HT-29 (cell line): ENCODE data around the gene CARD14. TPM values are rescaled to one million over a fixed set of nuclear protein-coding genes. Genes with fewer than 3 reads are reported as not detected.
A peak's percentile ranks its signal among the peaks of the same experiment; 100 is the strongest.

Experiments
- DNase-seq: peaks from one replicate; pipeline ENCODE4 v3.0.0-alpha.2; 2015; ENCODE audit warnings: low spot score
- total RNA-seq: library from RNA; depleted of rRNA; stranded (reverse); fragments of >200 nt; shearing (Covaris generic); gene quantifications from 2 replicates; pipeline ENCODE4 v1.2.3, GENCODE V29; 2014; rRNA removed

The CARD14 gene
- 1.7 and 9.4 TPM in 2 replicates for total RNA-seq

DNA sequence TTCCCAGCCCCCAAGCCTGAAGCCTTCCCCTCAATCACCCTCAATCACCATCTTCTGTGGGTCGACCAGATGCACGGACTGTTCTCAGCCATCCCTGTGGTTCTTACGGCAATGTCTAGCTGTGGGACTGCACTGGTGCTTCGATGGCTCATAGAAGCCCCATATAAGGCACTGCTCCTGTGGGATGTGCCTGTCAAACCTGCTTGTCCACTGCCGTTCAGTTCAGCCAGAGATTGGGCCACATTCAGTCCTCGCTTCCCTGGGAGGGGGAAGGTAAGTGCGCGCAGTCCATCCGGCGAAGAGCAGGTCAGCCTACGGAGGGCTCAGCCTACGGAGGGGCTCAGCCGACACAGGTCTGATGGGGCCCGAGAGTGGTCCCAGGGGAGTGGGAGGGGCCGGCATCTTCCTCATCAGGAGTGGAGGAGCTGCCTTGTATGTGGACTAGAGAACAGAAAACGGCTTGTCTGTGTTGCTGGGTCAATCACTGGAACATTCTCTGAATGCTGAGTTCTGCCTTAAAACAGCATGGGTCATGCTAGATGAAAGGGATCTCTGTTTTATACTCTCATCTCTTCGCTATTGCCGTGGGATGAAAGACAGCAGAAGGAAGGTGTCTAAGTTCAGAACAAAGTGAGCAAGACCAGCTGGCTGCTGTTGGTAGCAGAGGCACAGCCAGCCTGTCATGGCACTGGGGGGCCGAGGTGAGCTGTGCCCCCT lies at the start of gene CARD14:
CARD14 (plus strand) TSS at position 247 of the 717 bp plus-strand sequence. CDS start 11,409 bp downstream, outside the sequence.
- peak; percentile 80 for DNase-seq

GRCh38 chr17:80122026-80122575 lies 47.7 kb upstream of the CARD14 start:
- no peak for DNase-seq

DNA sequence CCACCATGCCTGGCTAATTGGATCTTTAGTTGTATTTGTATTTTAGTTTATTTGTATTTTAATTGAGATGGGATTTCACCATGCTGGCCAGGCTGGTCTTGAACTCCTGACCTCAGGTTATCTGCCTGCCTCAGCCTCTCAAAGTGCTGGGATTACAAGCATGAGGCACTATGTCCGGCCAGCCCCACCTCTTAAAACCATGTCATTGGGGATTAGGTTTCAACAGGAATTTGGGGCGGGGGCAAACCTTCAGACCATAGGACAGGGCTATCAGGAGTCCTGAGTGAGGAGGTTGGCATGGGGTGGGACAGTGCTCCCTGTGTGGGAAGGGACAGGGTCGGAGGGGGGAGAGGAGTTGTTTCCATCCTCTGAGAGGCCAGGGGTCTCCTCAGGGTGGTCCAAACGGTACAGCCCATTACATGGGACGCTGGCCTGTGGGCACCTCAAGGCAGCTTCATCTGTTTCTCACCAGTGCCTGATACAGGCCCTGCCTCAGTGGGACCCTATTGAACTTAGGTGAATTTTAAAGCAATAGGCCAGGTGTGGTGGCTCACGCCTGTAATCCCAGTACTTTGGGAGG lies 46.8 kb upstream of the CARD14 start:
- DNase-seq = no peak

DNA sequence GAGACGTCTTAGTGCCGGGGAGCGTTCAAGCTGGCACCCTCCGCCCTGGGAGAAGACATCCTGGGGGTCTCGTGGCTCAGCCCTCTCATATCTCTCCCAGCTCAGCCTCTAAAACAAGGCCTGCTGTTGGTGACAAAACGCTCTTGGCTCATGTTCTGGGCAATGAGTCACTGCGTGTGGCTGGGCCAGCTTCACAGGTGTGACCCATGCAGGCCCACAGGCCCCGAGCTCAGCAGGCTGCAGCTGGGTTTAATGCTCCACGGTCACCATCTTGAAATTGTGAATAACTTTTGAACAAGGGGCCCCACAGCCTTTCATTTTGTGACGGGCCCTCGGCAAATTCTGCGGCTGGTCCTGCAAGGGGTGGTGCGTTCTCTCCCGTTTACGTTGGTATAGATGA lies 46.0 kb upstream of the CARD14 start:
- DNase-seq = no peak

DNA sequence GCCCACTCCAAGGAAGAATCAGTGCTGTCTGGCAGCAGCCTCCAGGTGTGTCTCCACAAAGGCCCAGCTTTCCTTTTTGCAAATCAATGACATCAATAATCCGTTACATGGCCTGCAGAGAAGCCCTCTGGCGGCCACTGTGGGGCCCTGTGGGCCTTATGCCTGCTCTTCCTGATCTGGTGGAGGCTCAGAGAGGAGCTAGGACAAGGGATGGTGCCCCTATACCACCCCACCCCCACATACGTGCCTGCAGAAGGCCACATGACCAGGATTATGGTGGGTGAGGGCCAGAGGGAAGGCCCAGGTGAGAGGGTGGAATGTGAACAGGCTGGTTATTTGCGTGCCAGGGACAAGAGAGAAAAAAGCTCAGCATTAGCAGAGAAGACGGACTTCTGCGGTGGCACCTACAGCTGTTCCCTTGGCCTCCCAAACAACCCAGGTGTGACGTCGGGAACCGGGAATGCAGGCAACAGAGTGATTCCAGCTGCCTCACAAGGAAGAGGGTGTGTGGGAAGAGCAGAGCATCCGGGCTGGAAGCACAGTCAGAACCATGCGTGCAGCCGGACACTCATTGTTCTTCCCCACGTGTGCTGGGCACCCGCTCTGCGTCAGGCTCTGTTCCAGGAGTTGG lies 45.4 kb upstream of the CARD14 start:
- DNase-seq = peak; percentile 64

- DNase-seq = no peak
Measured at GRCh38 chr17:80125656-80126448, 44.0 kb upstream of the CARD14 start.

- no peak for DNase-seq
Measured at GRCh38 chr17:80126449-80126715, 43.4 kb upstream of the CARD14 start.

- no peak for DNase-seq
Measured at GRCh38 chr17:80129006-80129565, 40.7 kb upstream of the CARD14 start.

- DNase-seq = no peak
Measured at GRCh38 chr17:80130992-80131391, 38.8 kb upstream of the CARD14 start.

GRCh38 chr17:80132906-80133625 lies 36.8 kb upstream of the CARD14 start:
- DNase-seq = no peak

GRCh38 chr17:80133626-80133970 lies 36.2 kb upstream of the CARD14 start:
- no peak for DNase-seq

GRCh38 chr17:80137131-80137530 lies 32.7 kb upstream of the CARD14 start:
- DNase-seq = no peak

- DNase-seq = no peak
Measured at GRCh38 chr17:80138856-80139426, 30.9 kb upstream of the CARD14 start.

DNA sequence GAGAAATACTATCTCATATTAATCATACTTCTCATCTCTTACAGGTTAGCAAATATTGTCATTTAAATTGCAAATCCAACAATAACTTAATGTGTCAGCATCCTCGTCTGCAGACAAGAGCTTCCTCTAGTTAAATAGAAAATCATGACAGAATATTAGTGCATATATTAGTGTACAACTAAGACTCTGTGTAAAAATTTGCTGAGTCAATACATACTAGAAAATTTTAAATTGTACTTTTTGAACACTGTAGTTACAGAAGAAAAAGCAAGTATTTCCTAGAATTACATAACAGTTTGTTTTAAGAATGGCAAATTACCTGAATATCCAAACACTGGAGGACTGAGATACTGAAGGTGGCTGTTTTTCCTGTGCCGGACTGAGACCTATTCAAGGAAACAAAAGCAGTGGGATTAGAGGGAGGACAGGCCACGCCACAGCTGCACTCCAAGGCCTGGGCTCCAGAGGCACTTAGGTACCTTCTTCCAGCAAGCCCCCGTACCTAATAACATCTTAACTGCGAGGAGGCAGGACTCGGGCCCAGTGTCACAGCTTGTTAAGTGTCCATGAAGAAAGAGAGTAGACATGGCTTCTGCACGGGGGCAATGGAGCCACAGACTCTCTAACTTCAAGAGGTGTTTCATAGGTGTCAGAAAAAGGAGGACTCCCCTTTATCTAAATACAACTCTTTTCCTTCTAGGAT lies 28.2 kb upstream of the CARD14 start:
- no peak for DNase-seq

DNA sequence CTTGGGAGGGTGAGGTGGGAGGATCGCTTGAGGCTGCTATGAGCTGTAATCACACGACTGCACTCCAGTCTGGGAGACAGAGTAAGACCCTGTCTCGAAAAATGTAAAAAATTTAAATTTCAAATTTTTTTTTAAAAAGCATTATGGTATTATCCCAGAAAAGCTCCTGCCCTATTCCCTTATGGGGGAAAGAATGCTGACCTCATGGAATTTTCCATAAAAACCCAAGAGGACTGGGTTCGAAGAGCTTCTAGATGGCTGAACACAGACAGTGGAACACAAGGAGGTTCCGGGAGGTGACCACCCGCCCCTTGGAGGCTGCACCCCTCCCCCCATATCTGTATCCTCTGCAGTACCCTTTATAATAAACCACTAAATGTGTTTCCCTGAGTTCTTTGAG lies 26.9 kb upstream of the CARD14 start:
- DNase-seq = no peak

- peak; percentile 21 for DNase-seq
Measured at GRCh38 chr17:80145076-80146075, 24.5 kb upstream of the CARD14 start.

DNA sequence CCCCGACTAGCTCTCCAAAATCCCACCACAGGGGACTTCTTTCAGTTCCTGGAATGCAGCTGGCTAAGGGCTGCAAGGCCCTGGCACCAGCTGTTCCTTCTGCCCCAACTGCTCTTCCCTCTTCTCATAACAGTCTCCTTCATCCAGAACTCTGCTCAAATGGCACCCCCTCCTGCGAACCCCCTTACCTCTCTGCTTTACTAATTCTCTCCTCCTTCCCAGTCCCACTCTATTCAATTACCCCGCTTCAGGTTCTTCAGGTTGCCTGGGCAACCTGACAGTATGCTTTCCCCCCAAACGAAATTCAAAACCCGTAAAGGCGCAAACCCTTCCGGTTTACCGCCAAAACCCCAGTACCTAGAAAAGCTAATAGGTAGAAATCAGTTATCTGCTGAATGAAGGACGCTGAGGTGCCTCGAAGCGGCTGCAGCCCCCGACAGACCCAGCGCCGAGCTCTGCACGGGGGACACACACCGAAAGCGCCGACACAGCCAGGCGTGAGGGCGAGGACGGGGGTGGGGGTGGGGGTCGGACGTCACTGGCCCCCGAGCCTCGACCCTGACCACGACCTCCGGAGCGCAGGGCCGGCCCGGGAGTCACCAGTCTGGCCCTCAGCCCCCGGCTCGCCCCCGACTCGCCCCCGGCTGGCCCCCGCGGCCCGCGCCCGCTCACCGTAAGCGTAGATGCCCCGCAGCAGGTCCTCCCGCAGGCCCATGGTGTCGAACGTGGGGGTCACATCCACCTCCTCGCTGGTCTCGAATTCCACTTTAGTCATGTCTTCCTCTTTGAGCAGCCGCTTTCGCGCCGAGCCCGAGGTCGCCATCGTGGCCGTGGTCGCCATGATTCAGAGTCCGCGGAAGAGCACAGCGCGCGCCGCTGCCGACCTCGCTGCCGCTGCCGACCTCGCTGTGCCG lies 23.5 kb upstream of the CARD14 start:
- DNase-seq = peak; percentile 26
